Measurements from ENCODE around the gene FOXL2NB. TPM values are rescaled to one million over a fixed set of nuclear protein-coding genes. Genes with fewer than 3 reads are reported as not detected.

Gene FOXL2NB
- total RNA-seq, 1 experiment from 2014 or later, result 11.4 TPM

GRCh38 chr3:138938877-138939560 lies 8.0 kb upstream of the FOXL2NB start:
- H3K9me3 ChIP-seq (ENCODE audit: control insufficient read depth, insufficient read depth, low read depth, low read length), result no peaks in the 10 kb centered on the region
- H3K27ac ChIP-seq (ENCODE audit: low read length), result no peak overlapping the region
- no peak overlapping the region for H3K4me3 ChIP-seq (ENCODE audit: low read depth in 2 of 2, low read length in 2 of 2)
- ATAC-seq, result no peak
- TF ChIP-seq SIN3A (IDR thresholded peaks at IDR 0.05; ENCODE audit: borderline replicate concordance, insufficient read depth, low read depth, low read length), result no peak
- TF ChIP-seq TCF7L2 (IDR thresholded peaks at IDR 0.05; ENCODE audit: low read depth, low read length), result no peak
- TF ChIP-seq CTCF (IDR thresholded peaks at IDR 0.05), result no peak
- no peak for TF ChIP-seq REST (IDR thresholded peaks at IDR 0.05; ENCODE audit: insufficient read depth in 1 of 2, low read depth in 2 of 2, low read length in 1 of 2)
- TF ChIP-seq POLR2AphosphoS5 (IDR thresholded peaks at IDR 0.05; ENCODE audit: low read depth, low read length), result no peak
- intact Hi-C loops (cut with micrococcal nuclease; ENCODE audit: unreplicated experiment) (no loop called here), in situ Hi-C loops (cut with HindIII; ENCODE audit: low pct_unique_long_range_greater_than_20kb, low sequenced_read_pairs) (no loop called here)
- H3K4me1 ChIP-seq (ENCODE audit: control insufficient read depth, insufficient read depth, low read length), result peaks cover 29% of the 10 kb centered on the region
- DNase-seq (ENCODE audit: low read depth, low spot score), result no peak
- BruUV-seq (replicated peaks), result no TSS peak
- H3K27me3 ChIP-seq (ENCODE audit: control insufficient read depth, insufficient read depth, low read length), result no peaks in the 10 kb centered on the region
- ChIA-PET CTCF (interaction anchor here (0.5 kb wide), 1 partner anchor 12 kb away, joined by 3 read pairs; no protein-coding TSS in a partner anchor), POLR2A (no interaction called here)
- no peaks in the 10 kb centered on the region for H3K36me3 ChIP-seq (ENCODE audit: control insufficient read depth, insufficient read depth, low read length)

- in situ Hi-C loops (cut with HindIII; ENCODE audit: low pct_unique_long_range_greater_than_20kb, low sequenced_read_pairs) (no loop called here), intact Hi-C loops (cut with micrococcal nuclease; ENCODE audit: unreplicated experiment) (loop anchor here (5.0 kb wide), 1 partner anchor 38 kb away; no protein-coding TSS in a partner anchor)
- no peak for TF ChIP-seq REST (IDR thresholded peaks at IDR 0.05; ENCODE audit: insufficient read depth in 1 of 2, low read depth in 2 of 2, low read length in 1 of 2)
- TF ChIP-seq SIN3A (IDR thresholded peaks at IDR 0.05; ENCODE audit: borderline replicate concordance, insufficient read depth, low read depth, low read length), result no peak
- no peak for TF ChIP-seq CTCF (IDR thresholded peaks at IDR 0.05)
- TF ChIP-seq POLR2AphosphoS5 (IDR thresholded peaks at IDR 0.05; ENCODE audit: low read depth, low read length), result no peak
- no peak for TF ChIP-seq TCF7L2 (IDR thresholded peaks at IDR 0.05; ENCODE audit: low read depth, low read length)
- no peak for ATAC-seq
- Histone ChIP-seq H3K4me3 (ENCODE audit: low read depth in 2 of 2, low read length in 2 of 2) (no peak overlapping the region), H3K4me1 (ENCODE audit: control insufficient read depth, insufficient read depth, low read length) (peaks cover 35% of the 10 kb centered on the region), H3K27ac (ENCODE audit: low read length) (no peak overlapping the region), H3K36me3 (ENCODE audit: control insufficient read depth, insufficient read depth, low read length) (no peaks in the 10 kb centered on the region), H3K9me3 (ENCODE audit: control insufficient read depth, insufficient read depth, low read depth, low read length) (no peaks in the 10 kb centered on the region), H3K27me3 (ENCODE audit: control insufficient read depth, insufficient read depth, low read length) (no peaks in the 10 kb centered on the region)
- POLR2A ChIA-PET, result no interaction called here
- DNase-seq (ENCODE audit: low read depth, low spot score), result no peak
- CTCF ChIA-PET, result no interaction called here
- no TSS peak for BruUV-seq (replicated peaks)
Observed at GRCh38 chr3:138939561-138940241, 7.3 kb upstream of the FOXL2NB start.

Measured in Panc1 (cell line).